GM21360 (cell line): ENCODE results near the gene PPM1H.

Experiments used
- ATAC-seq: cut with Tn5 transposase; IDR thresholded peaks from one replicate; pipeline ENCODE4 v1.9.1; 2021; ENCODE audit warnings: mild to moderate bottlenecking, moderate library complexity; ENCODE audit not compliant: unreplicated experiment

The PPM1H gene

DNA sequence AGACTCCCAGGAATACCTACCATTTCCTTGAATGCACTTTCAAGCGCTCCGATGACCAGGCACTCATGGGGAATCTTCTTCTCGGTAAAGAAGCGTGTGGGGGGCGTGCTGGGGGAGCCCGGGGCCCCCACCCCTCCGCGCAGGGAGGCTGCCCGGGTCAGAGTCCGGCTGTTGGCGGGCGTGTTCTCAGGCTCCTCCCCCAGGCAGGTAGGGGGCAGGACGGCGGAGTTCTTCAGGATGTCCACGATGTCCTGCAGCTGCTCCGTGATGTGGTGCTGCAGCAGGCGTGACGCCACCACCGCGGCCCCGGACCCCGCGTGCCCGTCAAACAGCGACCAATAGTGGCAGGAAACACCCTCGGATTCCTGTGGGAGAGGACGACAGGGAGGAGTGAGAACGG is 133.2 kb downstream of the PPM1H start:
- ATAC-seq, result no peak

DNA sequence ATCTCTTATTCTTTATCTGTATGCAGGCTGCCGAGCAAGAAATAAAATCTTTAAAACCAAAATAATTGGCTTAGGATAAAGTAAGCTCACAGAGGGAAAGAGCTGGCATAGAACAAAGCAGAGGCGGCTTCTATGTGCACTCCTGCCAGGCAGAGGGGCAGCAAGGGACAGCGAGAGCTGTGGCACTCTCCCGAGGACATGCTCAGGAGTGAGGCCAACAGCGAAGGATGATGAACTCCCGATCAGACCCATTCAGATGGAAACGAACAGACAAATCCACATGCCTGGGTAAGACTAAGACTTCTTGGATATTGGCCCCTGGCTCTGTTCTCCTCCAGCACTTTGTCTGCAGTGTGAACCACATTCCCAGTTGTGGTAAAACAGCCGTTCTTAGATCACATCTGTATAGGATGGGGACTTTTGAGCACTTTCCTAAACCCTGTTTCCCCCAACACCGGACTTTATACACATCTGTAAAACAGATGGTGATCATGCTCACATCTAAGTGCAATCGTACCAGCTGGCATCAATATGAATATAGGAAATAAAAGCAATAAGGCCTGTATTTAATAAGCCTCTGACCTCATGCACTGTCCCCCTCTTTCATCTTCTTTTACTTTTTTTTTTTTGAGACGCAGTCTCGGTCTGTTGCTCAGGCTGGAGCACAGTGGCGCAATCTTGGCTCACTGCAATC is 134.1 kb downstream of the PPM1H start:
- no peak for ATAC-seq

DNA sequence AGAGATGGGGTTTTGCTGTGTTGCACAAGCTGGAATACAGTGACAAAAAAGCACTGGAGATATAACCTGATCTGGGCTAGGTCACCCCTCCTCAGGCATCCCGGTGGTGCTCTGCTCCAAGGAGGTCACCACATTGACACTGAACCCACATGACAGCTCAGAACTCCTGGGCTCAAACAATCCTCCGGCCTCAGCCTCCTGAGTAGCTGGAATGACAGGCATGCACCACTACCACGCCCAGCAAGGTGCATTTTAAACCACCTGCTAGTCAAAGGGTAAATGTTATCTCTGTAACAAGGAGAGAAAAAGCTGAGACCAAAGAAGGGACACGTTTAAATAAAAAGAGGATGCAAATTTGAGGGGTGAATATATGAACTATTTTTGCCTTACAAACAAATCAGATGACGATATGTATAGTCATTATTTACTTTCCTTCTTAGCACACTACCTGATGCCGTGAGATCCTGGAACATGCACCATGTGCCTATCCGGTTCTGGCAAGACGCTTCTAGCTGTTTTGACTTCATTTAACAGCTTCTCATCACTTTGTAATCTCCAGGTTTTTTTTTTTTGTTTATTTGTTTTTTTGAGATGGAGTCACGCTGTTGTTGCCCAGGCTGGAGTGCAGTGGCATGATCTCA is 135.1 kb downstream of the PPM1H start:
- ATAC-seq, result peak; percentile 79

- peak; percentile 84 for ATAC-seq
Measured at GRCh38 chr12:62799126-62799736, 135.7 kb downstream of the PPM1H start.

DNA sequence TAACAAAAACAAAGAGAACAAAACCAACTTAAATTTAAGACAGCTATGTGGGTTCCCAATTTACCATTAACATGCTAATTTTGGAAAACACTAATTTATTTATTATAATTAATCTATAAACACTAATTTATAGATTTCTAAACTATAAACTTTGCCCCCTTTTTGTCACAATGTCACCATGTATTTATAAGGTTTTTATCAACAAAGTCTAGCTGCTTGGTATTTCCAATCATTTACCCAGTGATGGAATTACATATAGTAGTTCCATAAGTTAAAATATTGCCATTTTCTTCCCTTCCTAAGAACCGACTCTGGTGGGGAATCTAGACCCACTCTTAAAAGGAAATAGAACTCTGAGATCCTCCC is 140.7 kb downstream of the PPM1H start:
- no peak for ATAC-seq

DNA sequence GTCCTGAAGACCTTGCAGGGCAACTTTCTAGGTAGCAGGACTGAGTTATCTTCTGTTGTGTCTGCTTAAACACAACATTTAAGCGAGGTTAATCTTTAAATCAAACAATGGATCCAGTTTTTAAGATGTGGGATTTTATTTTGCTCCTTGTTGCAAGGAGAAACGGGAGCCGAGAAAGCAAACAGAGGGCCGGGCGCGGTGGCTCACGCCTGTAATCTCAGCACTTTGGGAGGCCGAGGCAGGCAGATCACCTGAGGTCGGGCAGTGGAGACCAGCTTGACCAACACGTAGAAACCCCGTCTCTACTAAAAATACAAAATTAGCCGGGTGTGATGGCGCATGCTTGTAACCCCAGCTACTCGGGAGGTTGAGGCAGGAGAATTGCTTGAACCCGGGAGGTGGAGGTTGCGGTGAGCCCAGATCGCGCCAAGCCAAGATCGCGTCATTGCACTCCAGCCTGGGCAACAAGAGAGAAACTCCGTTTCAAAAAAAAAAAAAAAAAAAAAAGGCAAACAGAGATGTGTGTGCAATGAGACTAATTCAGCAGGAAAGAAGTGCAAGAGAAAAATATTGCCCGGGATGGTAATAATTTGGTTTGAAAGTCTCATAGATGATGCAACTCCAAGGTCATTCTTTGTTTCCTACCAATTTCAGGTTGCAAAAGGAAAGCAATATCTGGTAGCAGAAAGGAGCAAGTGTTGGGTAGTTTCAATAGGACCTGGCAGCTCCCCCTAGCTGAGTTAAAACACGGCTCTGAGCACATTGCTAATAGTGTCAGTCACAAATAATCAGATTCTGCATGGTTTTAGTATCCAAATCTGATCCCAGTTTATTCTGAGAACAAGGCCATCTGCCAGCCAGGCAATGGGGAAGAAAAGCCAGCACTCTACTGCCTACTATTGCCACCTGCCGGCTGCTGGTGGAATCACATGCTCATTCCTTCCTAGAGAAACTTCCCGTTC is 141.4 kb downstream of the PPM1H start:
- no peak for ATAC-seq

DNA sequence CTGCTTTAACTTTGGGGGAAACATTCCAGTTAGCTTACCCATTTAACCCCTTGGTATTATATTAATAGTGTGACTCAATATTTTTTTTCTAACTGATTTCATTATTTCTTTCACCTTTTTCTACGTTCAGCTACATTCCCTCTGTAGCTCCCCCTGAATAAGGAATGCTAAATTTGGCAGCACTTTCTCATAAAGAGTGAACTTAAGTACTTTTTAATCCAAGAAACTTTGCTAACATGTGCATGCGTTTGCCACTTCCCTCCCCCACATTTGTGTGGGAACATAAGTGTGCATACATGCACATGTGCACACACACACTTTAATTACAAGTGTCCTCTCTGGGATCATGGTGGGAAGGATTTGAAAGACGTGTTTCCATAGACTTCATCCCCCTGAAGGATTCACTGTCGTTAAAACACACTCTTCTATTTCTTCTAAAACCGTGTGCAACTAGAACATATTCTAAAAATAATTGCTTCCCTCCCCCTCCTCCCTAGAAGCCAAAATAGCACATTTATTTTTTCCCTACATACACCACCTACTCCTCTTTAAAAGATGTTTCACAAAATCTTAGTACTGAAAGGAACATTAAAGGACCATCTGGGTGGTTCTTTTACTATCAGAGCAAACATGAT is 142.6 kb downstream of the PPM1H start:
- ATAC-seq, result no peak

DNA sequence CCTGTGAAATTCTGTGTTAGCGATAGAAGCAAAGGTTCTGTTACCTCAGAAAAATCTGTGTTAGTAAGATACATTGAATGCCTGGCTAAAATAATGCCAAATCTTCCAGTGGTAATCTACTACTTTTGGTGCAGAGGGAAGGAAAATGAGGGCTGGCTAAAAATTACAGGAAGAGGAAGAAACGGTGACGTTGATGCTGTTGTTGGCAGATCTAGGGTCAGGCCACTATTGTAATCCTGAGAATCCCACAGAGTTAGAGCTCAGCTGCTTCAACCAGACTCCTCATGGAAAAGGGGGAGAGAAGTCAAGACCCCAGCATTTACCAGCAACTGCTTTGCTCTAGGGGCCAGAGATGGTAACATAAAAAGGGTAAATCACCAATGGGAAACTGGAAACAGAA is 145.1 kb downstream of the PPM1H start:
- ATAC-seq, result no peak

DNA sequence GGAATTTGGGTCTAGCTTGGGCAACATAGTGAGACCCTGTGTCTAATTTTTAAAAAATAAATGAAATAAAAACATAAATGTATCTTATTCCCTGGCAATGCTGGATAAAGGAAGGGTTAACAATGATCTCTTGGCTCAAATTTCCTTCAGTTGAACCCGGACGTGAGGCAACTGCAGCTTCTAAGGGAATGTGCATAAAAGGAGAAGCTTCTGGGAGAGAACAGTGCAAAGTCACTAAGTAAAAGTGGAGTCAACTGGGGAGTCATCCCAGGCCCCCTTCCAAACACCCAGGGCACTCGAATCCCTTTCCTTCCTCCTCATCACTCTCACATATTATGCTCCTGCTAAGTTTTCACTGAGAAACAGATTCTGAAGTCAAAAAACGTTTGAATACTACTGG is 147.3 kb downstream of the PPM1H start:
- ATAC-seq, result no peak

DNA sequence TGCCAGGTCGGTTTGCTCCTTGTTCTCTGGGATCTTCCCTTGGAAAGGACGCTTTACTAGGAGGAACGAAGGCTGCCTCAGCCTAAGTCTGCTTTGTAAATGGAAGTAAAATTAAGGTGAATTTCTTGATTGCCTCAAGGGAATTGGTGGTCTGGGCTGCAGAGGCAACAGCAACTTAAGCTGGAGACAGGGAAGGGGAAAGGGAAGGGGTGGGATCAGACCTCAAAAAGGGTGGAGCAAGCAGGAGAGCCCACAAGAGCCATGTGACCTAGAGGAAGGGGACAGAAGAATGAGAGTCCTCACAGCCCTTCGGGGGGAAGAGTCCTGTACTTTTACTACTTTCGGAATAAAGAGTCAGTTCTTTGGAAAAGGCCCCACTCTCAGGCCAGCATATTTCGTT is 147.9 kb downstream of the PPM1H start:
- no peak for ATAC-seq

- ATAC-seq, result no peak
Measured at GRCh38 chr12:62785941-62786559, 148.9 kb downstream of the PPM1H start.

DNA sequence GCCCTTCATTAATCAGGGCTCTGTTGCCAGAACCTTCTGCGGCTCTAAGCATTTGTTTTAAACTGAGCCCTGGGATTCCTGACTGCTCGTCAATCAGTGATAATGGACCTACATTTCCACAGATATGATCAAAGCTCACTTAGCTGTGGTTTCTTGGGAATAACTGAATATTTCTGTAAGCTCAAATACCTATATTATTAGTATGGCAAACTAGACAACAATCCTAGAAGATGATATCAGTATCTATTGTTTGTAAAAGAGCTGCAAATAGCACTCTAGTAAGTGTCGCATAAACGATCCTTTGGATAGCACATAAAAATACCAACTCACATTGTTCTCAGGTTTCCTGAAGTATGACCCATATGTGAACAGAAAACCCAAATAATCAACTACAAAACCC is 150.4 kb downstream of the PPM1H start:
- ATAC-seq, result no peak

- ATAC-seq, result no peak
Measured at GRCh38 chr12:62783881-62784280, 151.1 kb downstream of the PPM1H start.

DNA sequence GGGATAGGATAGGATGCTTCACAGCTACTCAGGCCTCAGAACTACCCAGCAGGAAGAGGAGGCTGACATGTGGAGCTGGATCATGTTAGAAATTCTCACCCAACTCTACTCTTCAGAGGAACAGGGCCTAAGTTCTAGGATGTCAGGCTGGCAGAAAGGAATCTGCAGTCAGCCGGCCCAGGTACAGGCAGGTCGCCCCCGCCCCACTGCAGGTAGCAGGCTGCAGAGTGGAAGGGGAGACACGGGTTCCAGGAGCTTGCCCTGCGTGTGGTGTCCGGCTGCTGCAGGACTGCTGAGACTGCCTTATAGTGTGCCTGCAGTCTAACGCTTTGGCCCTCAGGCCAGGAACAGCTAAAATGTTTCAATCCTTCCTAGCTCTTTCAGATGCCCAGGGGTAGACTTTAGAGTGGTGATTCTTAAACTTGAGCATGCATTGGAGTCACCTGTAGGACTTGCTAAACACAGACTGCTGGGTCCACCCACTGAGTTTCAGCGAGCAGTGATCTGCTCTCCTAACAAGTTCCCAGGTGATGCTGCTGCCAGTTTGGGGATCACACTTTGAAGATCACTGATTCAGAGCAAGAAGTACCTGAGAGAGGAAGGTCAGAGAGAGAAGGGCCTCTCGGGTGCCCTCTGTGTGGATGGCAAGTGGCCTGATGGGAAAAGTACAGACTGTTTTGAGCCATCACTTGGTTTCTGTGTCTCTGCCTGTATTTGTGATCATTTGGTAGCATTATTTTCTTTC is 153.6 kb downstream of the PPM1H start:
- no peak for ATAC-seq

- no peak for ATAC-seq
Measured at GRCh38 chr12:62779488-62779887, 155.5 kb downstream of the PPM1H start.

DNA sequence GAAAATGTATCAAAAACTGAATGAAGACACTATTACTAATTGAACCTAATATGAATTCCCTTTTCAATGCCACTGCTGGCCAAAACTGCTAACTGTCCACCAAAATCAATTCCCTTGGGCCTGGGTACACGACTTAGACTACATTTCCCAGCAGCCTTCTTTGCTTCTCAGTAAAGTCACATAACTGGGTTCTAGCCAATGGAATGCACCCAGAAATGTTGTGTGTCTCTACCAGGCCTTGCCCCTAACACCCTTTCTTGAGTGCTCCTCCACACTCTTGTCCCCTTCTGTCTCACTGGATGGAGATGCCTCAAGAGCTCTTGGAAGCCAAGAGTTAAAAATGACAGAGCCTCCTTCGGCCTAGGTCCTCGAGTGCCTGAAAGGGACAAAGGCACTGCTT is 156.8 kb downstream of the PPM1H start:
- no peak for ATAC-seq

GRCh38 chr12:62776997-62777396 is 158.0 kb downstream of the PPM1H start:
- ATAC-seq, result no peak

DNA sequence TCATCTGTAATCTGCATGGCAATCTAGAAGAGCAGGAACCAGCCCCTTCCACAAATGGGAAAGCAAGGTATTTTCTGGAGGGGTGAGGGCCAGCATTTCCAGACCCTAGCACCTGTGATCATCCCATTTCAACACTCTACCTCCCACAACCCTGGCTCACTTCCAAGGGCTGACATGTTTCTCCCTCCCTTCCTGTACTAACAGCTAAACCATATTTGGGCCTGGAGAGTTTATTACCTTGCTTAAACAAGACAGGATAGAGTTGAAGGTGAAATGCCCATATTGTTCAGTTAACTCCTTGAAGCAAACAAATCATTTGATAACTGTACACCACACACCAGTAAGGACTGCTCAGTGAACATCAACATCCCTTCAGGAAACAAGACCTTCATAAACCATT is 158.4 kb downstream of the PPM1H start:
- no peak for ATAC-seq

DNA sequence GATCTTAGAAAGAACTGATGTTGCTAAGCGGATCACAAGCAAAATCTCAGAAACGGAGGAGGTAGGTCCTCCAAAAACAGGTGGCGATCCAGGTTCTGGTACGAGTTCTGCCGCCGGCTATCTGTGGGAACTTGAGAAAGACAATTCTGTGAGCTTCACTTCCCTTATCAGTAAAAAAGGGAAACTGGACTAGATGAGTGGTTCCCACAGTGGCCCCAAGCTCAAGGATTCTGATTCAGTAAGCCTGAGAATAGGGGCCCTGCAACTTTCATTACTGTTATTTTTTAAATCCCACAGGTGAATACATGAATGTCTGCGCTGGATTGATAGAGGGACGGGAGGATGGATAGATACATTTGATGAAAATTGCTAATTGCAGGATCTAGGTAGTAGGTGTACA is 160.2 kb downstream of the PPM1H start:
- ATAC-seq, result no peak
